Stimulated activated CD4-positive, alpha-beta T cell treated with anti-CD3 and anti-CD28 coated beads, Interleukin-12 subunit alpha, Interleukin-12 subunit beta, amount 100 ng/mL, for 24 hours (primary cell): ENCODE results near the gene CDH26.
A peak's percentile ranks its signal among the peaks of the same experiment; 100 is the strongest.

Source experiments
- DNase-seq, 2 experiments: peaks; one replicate each; pipeline ENCODE4 v3.0.0-alpha.2; 2020; ENCODE audit warnings: low read depth in 2 of 2

Gene CDH26

DNA sequence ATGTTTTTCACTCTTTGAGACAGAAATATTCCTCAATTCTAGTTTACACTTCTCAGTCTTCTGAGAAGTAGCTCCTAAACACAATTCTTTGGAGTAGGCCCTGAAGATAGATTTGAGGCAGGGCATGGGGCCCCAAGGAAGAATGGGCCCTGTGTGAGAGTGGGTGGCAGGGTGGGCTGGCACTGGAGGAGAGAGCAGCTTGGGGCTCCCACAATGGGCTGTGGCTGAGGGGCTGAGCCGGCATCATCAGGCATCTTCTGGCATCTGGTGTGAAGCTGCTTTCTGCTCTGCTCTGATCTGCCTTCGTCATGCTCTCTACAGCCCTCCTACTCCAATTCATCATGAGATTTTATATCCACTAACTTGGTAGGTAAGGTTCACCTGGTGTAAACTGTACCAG is 88.2 kb downstream of the CDH26 start:
- DNase-seq, result no peak

DNA sequence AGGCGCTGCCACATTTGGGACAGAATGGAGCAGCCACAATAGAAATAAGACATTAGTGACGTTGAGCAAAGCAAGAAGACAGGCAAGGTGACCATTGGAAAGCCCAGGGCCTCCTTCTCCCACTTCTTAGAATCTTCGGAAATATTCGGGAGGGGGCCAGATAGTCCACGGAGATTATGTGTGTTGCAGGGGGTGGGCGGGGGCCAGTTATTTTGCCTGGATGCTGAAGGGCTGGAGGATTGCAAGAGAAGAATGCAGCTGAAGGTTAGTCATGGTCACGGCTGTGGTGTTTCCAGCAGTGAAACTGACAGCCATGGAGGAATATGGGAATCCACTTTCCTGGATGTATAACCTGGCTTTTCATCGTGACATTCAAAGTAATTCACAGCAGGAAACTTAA is 88.6 kb downstream of the CDH26 start:
- no peak for DNase-seq

- DNase-seq, result no peak
Measured at GRCh38 chr20:60048634-60049521, 90.7 kb downstream of the CDH26 start.

- no peak for DNase-seq
Measured at GRCh38 chr20:60049601-60050000, 91.4 kb downstream of the CDH26 start.

- DNase-seq, result no peak
Measured at GRCh38 chr20:60050193-60050947, 92.1 kb downstream of the CDH26 start.

DNA sequence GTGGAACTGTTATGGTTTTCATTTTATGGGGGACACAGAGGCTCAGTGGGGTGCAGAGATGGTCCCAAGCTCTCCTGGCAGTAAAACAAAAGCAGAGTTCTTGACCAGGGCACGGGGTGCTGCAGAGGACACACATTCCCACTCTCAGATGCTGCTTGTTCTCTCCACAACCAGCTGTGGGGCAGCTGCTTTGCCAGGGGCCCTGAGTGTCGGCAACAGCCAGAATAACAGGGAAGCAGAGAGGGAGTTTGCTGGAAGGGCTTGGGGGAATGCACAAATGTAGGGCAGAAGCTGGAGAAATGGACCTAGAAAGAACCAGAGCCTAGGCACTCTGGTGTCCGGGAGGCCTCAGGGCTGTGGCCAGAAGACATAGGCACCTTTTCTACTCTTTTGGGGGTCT is 93.7 kb downstream of the CDH26 start:
- DNase-seq, result no peak

DNA sequence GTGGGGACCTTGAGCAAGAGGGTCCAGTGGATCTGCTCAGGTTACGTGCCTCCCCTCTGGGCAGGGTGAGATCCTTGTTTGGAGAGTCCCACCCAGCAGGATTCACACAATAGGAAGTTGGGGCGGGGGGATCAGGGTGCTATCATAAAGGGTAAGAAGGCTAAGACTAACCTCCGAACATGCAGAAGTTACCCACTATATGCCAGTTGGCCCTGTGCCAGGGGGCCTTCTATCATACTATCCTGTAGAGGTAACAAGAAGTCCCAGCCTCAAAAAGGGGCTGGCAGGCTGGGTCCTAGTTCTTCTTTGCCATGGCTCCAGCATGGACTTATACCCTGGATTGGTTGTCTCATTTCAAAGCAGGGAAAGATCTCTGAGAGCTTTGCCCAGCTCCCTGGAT is 94.1 kb downstream of the CDH26 start:
- no peak for DNase-seq

DNA sequence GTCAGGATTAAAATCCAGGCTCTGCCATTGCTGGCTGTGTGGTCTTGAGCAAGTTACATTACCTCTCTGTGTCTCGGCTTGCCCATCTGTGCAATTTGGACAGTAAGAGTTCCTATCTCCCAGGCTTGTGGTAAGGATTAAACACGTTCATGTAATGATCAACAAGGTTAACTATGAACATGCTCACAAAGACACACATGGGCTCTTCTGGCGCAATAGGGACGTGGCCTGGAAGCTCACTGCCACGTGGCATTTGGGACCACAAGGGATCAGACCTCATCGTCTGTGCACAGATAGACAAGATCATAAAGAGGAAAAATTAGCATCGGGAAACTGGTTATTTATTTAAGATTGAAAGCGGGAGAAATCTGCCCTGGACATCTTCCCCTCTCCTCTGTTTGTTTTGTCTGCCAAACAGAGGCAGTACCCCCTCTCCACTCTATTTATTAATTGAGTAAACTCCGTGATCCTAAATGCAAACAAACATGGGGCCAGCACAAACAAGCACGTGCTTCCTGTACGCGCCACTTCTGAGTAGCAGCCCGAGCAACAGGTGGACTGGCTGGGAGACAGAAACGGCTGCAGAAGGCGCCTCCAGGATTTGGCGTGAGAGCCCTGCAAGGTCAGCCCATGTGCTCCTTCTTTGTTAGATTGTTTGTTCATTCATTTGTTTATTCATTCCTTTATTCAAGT is 95.0 kb downstream of the CDH26 start:
- no peak for DNase-seq

DNA sequence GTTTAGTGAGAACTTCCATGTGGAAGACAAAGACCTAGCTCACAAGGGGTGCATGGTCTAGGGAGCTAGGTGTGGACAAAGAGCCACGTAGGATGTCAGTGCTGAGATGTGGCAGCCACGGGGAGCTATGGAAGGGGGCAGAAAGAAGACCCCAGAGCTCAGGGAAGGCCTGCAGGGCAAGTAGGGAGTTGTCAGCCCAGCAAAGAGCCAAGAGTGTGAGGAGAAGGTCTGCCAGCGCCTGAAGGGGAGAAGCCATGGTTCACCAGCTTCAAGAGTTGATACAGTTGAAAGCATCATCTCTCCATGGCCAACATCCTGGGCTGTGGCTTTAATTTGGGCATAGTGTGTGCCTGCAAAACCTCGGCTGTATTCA is 95.6 kb downstream of the CDH26 start:
- DNase-seq, result no peak

DNA sequence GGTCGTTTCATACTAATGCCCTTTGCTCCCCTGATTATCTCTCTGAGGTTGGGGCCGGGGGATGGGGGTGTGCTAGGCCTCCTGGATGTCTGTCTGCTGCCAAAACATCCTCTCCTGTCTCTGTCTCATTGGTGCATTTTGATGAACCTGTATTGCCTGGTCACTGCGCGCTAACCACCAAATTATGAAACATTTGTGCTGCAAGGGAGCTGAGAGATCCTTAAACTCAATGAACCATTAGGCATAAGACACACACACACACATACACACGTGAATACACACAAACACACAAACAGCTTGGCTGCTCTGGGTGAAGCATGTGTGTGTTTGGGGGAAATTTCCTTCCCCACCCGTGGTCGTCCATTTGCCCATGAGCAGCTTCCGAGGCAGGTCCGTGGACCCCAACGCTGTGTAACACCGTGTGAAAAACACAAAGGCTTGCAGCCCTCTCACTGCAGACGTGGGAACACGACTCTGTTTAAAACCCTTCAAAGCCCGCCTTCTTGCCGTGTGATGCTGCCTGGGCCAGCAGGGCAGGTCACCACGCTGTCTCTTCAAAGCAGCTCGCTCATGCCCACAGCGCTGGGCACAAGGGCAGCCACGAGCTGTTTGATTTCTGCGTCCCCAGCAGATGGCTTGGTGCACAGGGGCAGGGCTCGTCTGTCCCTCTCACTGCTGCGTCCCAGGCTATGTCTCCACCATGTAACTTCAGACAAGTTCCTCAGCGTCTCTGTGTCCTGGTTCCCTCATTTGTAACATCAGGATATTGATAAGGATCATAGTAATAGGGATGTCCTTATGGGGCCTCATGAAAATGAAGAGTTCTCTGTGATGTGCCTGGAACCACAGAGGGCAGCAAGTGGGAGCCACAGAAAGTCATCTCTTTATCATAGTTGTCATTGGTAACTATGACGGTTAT is 96.8 kb downstream of the CDH26 start:
- DNase-seq, result no peak

- peak in 1 of 2 experiments; percentile 34 for DNase-seq
Measured at GRCh38 chr20:60055740-60056139, 97.5 kb downstream of the CDH26 start.

- DNase-seq, result no peak
Measured at GRCh38 chr20:60056407-60057122, 98.3 kb downstream of the CDH26 start.

DNA sequence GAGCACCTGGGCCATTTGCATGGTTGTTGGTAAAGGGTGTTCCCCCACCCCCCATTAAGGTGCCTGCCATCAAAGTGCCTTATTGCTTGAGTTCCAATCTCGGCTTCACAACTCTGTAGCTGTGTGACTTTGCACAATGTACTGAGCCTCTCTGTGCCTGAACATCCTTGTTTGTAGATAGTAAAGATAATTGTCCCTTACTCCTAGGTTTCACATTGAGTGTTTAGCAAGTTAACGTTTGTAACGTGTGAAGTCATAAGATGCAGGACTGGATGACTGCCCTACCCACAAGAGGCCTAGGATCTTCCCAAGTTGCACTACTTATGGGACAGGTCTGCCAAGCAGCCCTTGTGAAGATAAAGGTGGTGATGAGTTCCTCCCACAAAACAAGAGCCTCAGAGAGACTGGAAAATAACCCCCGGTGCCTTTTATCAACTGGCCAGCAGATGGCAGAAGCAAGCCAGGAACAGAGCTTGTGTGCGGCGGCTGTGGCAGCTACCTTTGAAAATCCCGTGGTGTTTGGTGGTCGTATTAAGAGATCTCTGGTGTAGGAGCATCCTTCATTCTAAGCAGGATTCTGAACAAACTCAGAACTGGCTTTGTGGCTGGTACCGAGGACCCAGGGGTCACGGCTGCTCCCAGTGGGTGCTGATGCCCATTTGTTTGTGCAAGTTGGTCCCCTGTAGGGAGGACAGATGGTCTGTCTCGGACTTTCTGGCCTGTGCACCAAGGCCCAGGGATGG is 99.1 kb downstream of the CDH26 start:
- peak; percentile 44 to 48 for DNase-seq

- DNase-seq, result peak in 1 of 2 experiments; percentile 8
Measured at GRCh38 chr20:60057866-60058807, 99.9 kb downstream of the CDH26 start.

- DNase-seq, result no peak
Measured at GRCh38 chr20:60058879-60059278, 100.7 kb downstream of the CDH26 start.

DNA sequence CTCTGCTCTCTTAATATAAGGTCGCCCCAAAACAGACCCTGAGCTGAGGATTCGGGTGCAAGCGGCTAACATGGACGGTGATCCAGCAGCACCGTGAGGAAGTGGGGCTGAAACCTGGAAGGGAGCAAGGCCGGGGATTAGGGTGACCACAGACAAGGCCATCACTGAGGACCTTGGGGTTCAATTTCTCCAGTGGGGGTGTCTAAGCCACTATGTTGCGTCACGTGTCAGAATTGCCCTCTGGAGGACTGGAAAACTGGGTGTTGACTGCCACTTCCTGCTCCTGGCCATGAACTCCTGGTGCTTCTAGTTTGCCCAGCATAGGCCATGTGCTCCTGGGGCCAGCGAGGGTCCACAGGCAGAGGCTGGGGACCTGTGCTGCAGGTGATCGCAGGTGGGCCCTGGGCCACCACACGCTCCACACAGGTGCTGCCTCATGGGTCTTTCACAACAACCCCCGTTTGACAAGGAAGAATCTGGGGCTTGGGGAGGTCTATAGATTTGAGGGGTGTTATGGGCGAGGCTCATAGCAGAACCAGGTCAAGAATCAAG is 101.9 kb downstream of the CDH26 start:
- DNase-seq, result no peak

DNA sequence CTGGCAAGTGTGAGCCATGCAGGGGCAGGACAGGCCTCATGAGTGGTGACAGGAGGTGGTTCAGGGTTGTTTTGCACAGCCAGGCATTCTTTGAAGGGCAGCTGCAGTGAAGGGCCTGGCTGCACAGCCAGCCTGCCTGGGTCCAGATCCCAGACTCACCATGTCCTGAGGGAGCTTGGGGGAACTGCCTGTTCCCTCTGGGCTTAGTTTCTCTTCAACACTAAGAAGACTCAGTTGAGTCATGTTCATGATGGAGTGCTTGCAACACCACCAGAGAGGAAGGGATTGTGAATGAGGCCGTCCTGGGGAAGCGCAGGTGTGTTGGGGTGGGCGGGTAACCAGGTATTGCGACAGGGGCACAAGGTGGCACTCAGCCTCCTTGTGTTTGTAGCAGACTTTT is 102.4 kb downstream of the CDH26 start:
- DNase-seq, result no peak

GRCh38 chr20:60062431-60063047 is 104.3 kb downstream of the CDH26 start:
- DNase-seq, result no peak
